ENCODE results near the gene ST8SIA1.

ST8SIA1 gene

GRCh38 chr12:22350886-22351285 is 16.4 kb upstream of the ST8SIA1 start:
- TF ChIP-seq CTCF (IDR thresholded peaks at IDR 0.05; ENCODE audit: control insufficient read depth, extremely low read depth, insufficient read depth): no peak
- DNase-seq (ENCODE audit: low read depth): no peak
- no peak overlapping the region for H3K4me3 ChIP-seq (ENCODE audit: low read depth, low read length)

- TF ChIP-seq CTCF (IDR thresholded peaks at IDR 0.05; ENCODE audit: control insufficient read depth, extremely low read depth, insufficient read depth): no peak
- no peak for DNase-seq (ENCODE audit: low read depth)
- H3K4me3 ChIP-seq (ENCODE audit: low read depth, low read length): no peak overlapping the region
Measured at GRCh38 chr12:22348208-22348607, 13.7 kb upstream of the ST8SIA1 start.

- no peak for DNase-seq (ENCODE audit: low read depth)
- no peak for TF ChIP-seq CTCF (IDR thresholded peaks at IDR 0.05; ENCODE audit: control insufficient read depth, extremely low read depth, insufficient read depth)
- no peak overlapping the region for H3K4me3 ChIP-seq (ENCODE audit: low read depth, low read length)
Measured at GRCh38 chr12:22340143-22340542, 5.6 kb upstream of the ST8SIA1 start.

- no peak for DNase-seq (ENCODE audit: low read depth)
- no peak for TF ChIP-seq CTCF (IDR thresholded peaks at IDR 0.05; ENCODE audit: control insufficient read depth, extremely low read depth, insufficient read depth)
- H3K4me3 ChIP-seq (ENCODE audit: low read depth, low read length): no peak overlapping the region
Measured at GRCh38 chr12:22339691-22340090, 5.2 kb upstream of the ST8SIA1 start.

GRCh38 chr12:22335794-22336166 is 1.3 kb upstream of the ST8SIA1 start:
- no peak for DNase-seq (ENCODE audit: low read depth)
- no peak overlapping the region for H3K4me3 ChIP-seq (ENCODE audit: low read depth, low read length)
- no peak for TF ChIP-seq CTCF (IDR thresholded peaks at IDR 0.05; ENCODE audit: control insufficient read depth, extremely low read depth, insufficient read depth)

GRCh38 chr12:22333713-22334409 is 646 bp downstream of the ST8SIA1 start:
- no peak for TF ChIP-seq CTCF (IDR thresholded peaks at IDR 0.05; ENCODE audit: control insufficient read depth, extremely low read depth, insufficient read depth)
- no peak overlapping the region for H3K4me3 ChIP-seq (ENCODE audit: low read depth, low read length)
- DNase-seq (ENCODE audit: low read depth): no peak

- DNase-seq (ENCODE audit: low read depth): no peak
- no peak for TF ChIP-seq CTCF (IDR thresholded peaks at IDR 0.05; ENCODE audit: control insufficient read depth, extremely low read depth, insufficient read depth)
- no peak overlapping the region for H3K4me3 ChIP-seq (ENCODE audit: low read depth, low read length)
Measured at GRCh38 chr12:22333186-22333712, 1.3 kb downstream of the ST8SIA1 start.

Data from LNCaP clone FGC (cell line).